K562 (cell line): ENCODE data around the gene SPAG9. TPM values are rescaled to one million over a fixed set of nuclear protein-coding genes. Genes with fewer than 3 reads are reported as not detected.

Experiments
- ATAC-seq: fragments of 200-7000 bp; cut with Tn5 transposase; 3 replicates; pipeline ENCODE4 v1.9.1; 2020; ENCODE audit warnings: moderate library complexity
- BruUV-seq: library from RNA; stranded (reverse); fragments of 400-500 nt; replicated peaks from 2 replicates; lab custom pipeline; 2021; lab: Mats Ljungman, UMichigan
- CTCF ChIA-PET: fragments of 300-600 bp; formaldehyde crosslinking; extraction: SDS; loops from one replicate; lab custom pipeline; 2021; ENCODE audit warnings: low intra/inter-chr PET ratio; lab: Yijun Ruan, JAX
- POLR2A ChIA-PET: fragments of 300-600, 350-650 bp; sonication (Branson Sonifier 250); formaldehyde crosslinking; extraction: SDS; loops from one replicate; lab custom pipeline; 2021; ENCODE audit warnings: antibody characterized with exemption, inconsistent platforms; lab: Yijun Ruan, JAX
- DNase-seq, 4 experiments: peaks; one replicate each; pipeline versions ENCODE4 v3.0.0 to v3.0.0-alpha.2; 2011 to 2018; ENCODE audit warnings: low spot score in 3 of 4, mixed read lengths in 3 of 4; ENCODE audit errors: extremely low read depth in 1 of 4
- FAIRE-seq: peaks from 2 replicates; lab custom pipeline; 2011; peaks lifted over from hg19 to GRCh38; lab: Jason Lieb, UNC
- H2AFZ ChIP-seq: 2 replicates; pipeline ENCODE4 v1.6.0; 2011; ENCODE audit warnings: low read depth, low read length, control low read depth, inconsistent platforms
- H3K27ac ChIP-seq: fragments of 200-600 bp; 3 replicates; pipeline ENCODE4 v1.8.0; 2011; ENCODE audit warnings: low read depth, mild to moderate bottlenecking, control low read depth, inconsistent platforms, low read length, moderate library complexity, mixed read lengths; ENCODE audit errors: extremely low read depth
- H3K27me3 ChIP-seq, 2 experiments: fragments of 300-600 bp in 1 of 2; 2 replicates in 1 of 2; 3 replicates in 1 of 2; pipeline versions ENCODE4 v1.6.0 to v1.8.0; 2011; ENCODE audit warnings: inconsistent platforms in 2 of 2, low read length in 2 of 2, mild to moderate bottlenecking in 1 of 2, mixed read lengths in 1 of 2, moderate library complexity in 1 of 2; ENCODE audit not compliant: control insufficient read depth in 2 of 2, insufficient read depth in 2 of 2
- H3K36me3 ChIP-seq: fragments of 300-600 bp; 3 replicates; pipeline ENCODE4 v1.8.0; 2011; ENCODE audit warnings: mild to moderate bottlenecking, low read length, inconsistent platforms; ENCODE audit not compliant: control insufficient read depth, insufficient read depth
- H3K4me1 ChIP-seq, 2 experiments: fragments of 200-600 bp in 1 of 2; replicated peaks in 1 of 2; 2 replicates in 1 of 2; 3 replicates in 1 of 2; pipeline versions ENCODE4 v1.5.1 to v1.8.0; 2011; ENCODE audit warnings: inconsistent platforms in 2 of 2, low read length in 2 of 2, mild to moderate bottlenecking in 1 of 2, mixed read lengths in 1 of 2, moderate library complexity in 1 of 2; ENCODE audit not compliant: control insufficient read depth in 2 of 2, insufficient read depth in 2 of 2
- H3K4me2 ChIP-seq: 2 replicates; pipeline ENCODE4 v1.6.1; 2011; ENCODE audit warnings: low read length, control low read depth, inconsistent platforms, mixed read lengths; ENCODE audit not compliant: insufficient read depth
- H3K4me3 ChIP-seq: fragments of 200-600 bp; sonication (generic), shearing (Covaris generic); 2 replicates; pipeline ENCODE4 v1.5.1; 2016; ENCODE audit warnings: control low read depth, inconsistent platforms
- H3K79me2 ChIP-seq: fragments of 200-600 bp; 3 replicates; pipeline ENCODE4 v1.8.0; 2011; ENCODE audit warnings: low read length, inconsistent platforms; ENCODE audit not compliant: control insufficient read depth, insufficient read depth
- H3K9ac ChIP-seq, 2 experiments: 2 replicates each; pipeline versions ENCODE4 v1.6.0 to v1.6.1; 2011; ENCODE audit warnings: low read depth in 2 of 2, low read length in 2 of 2, control low read depth in 1 of 2, inconsistent platforms in 1 of 2, mild to moderate bottlenecking in 1 of 2, mixed read lengths in 1 of 2; ENCODE audit not compliant: insufficient read depth in 1 of 2
- H3K9me1 ChIP-seq: one replicate; pipeline ENCODE4 v1.6.0; 2011; ENCODE audit warnings: inconsistent platforms, mild to moderate bottlenecking, low read length, moderate library complexity; ENCODE audit not compliant: control insufficient read depth, insufficient read depth
- H3K9me3 ChIP-seq: replicated peaks from 2 replicates; pipeline ENCODE4 v1.5.1; 2011; ENCODE audit warnings: low read depth, low read length, inconsistent platforms; ENCODE audit not compliant: control insufficient read depth, insufficient read depth
- H4K20me1 ChIP-seq: replicated peaks from 2 replicates; pipeline ENCODE4 v1.6.1; 2011; ENCODE audit warnings: low read length, inconsistent platforms, mixed read lengths; ENCODE audit not compliant: control insufficient read depth, insufficient read depth
- ARID2 ChIP-seq: fragments of 450-650 bp; IDR thresholded peaks from 2 replicates; pipeline ENCODE4 v1.6.1; 2017; ENCODE audit warnings: antibody characterized with exemption, mild to moderate bottlenecking
- CCAR2 ChIP-seq: fragments of 200-400 bp; formaldehyde crosslinking; IDR thresholded peaks from 2 replicates; pipeline ENCODE4 v1.6.1; 2017; ENCODE audit warnings: mild to moderate bottlenecking, low read depth, low read length
- KAT8 ChIP-seq: fragments of 450-650 bp; IDR thresholded peaks from 2 replicates; pipeline ENCODE4 v1.6.1; 2016; ENCODE audit warnings: low read depth, mild to moderate bottlenecking
- KLF10 ChIP-seq: fragments of 250-450 bp; sonication (Bioruptor Pico); IDR thresholded peaks from 2 replicates; pipeline ENCODE4 v1.6.1; 2021; ENCODE audit warnings: matching md5 sums
- NCOR1 ChIP-seq: fragments of 450-650 bp; IDR thresholded peaks from 2 replicates; pipeline ENCODE4 v1.6.1; 2016; ENCODE audit warnings: mild to moderate bottlenecking, moderate library complexity
- NR2C1 ChIP-seq, 2 experiments: fragments of 450-650 bp; IDR thresholded peaks; 2 replicates each; pipeline ENCODE4 v1.6.1; 2017; ENCODE audit warnings: mild to moderate bottlenecking in 2 of 2, antibody characterized with exemption in 1 of 2, inconsistent platforms in 1 of 2, missing compliant biosample characterization in 1 of 2, missing genetic modification characterization in 1 of 2
- NRF1 ChIP-seq, 2 experiments: fragments of 450-650 bp; IDR thresholded peaks in 1 of 2; conservative IDR thresholded peaks in 1 of 2; 2 replicates each; pipeline ENCODE4 v1.6.1; 2014; ENCODE audit warnings: mild to moderate bottlenecking in 2 of 2
- PPARD ChIP-seq: fragments of 250-450 bp; sonication (Bioruptor Pico); IDR thresholded peaks from 2 replicates; pipeline ENCODE4 v1.8.0; 2022; ENCODE audit warnings: inconsistent platforms, mild to moderate bottlenecking, moderate library complexity
- ZNF140 ChIP-seq: fragments of 250-450 bp; sonication (Bioruptor Pico); IDR thresholded peaks from 2 replicates; pipeline ENCODE4 v1.8.0; 2021; ENCODE audit warnings: moderate library complexity, mild to moderate bottlenecking, inconsistent platforms
- ZNF282 ChIP-seq: sonication (generic); formaldehyde crosslinking; IDR thresholded peaks from 2 replicates; pipeline ENCODE4 v1.8.1; 2023; ENCODE audit warnings: missing genetic modification reagents
- ZNF57 ChIP-seq: fragments of 450-650 bp; formaldehyde crosslinking; IDR thresholded peaks from 2 replicates; pipeline ENCODE4 v1.4.0; 2020; ENCODE audit warnings: mild to moderate bottlenecking, moderate library complexity
- ZNF644 ChIP-seq: fragments of 200-800 bp; sonication (Bioruptor generic); IDR thresholded peaks from 2 replicates; pipeline ENCODE4 v1.6.1; 2016; ENCODE audit warnings: low read depth, missing genetic modification characterization, missing compliant biosample characterization
- ZNF668 ChIP-seq: fragments of 250-450 bp; sonication (Bioruptor Pico); IDR thresholded peaks from 2 replicates; pipeline ENCODE4 v1.8.0; 2022; ENCODE audit warnings: mild to moderate bottlenecking, inconsistent platforms
- WGBS: fragments of 100-300 bp; shearing (Covaris generic); methylation state at CpG from one replicate; pipeline ENCODE4 v1.1.6; 2016; ENCODE audit warnings: low coverage, mixed read lengths; ENCODE audit not compliant: insufficient coverage; ENCODE audit errors: missing lambda C conversion rate; 5-methylcytosine and 5-hydroxymethylcytosine counted together
- in situ Hi-C: fragments of 300-500 bp; cut with MboI; formaldehyde crosslinking; loops from 4 replicates; pipeline ENCODE4 v1.15.0; 2018; ENCODE audit warnings: inconsistent platforms, mixed read lengths
- intact Hi-C: fragments of 100-400 bp; cut with micrococcal nuclease; formaldehyde crosslinking; loops from 2 replicates; pipeline ENCODE4 v1.14.2; 2022
- polyA plus RNA-seq, 8 experiments: library from polyadenylated mRNA; depleted of rRNA in 4 of 8; stranded (reverse) in 5 of 8; unstranded in 3 of 8; fragments of >200 nt; fragmentation: Nextera tagmentation in 2 of 8; fragmentation: Illumina TruSeq in 1 of 8; extraction: Ambion mirVana in 2 of 8; extraction: Trizol in 1 of 8; gene quantifications; 2 replicates each; pipeline versions ENCODE4 v1.2.1 to v1.2.3, GENCODE V29; 2011 to 2014; ENCODE audit warnings: inconsistent platforms in 1 of 8, missing spikeins in 1 of 8
- total RNA-seq, 7 experiments: library from RNA; depleted of rRNA in 6 of 7; stranded (reverse); fragments of >200 nt in 6 of 7; fragmentation: Illumina TruSeq in 2 of 7; extraction: Trizol in 2 of 7; gene quantifications; 2 replicates each; pipeline versions ENCODE4 v1.2.1 to v1.2.3, GENCODE V29; 2011 to 2021; ENCODE audit warnings: low replicate concordance in 1 of 7

SPAG9 gene
- total and polyA plus RNA-seq, 9 of the 15 experiments (the other 6 are each of a cell fraction or from before 2014, with no cell fraction given), result 12.2 to 99.2 (median 58.2) TPM

DNA sequence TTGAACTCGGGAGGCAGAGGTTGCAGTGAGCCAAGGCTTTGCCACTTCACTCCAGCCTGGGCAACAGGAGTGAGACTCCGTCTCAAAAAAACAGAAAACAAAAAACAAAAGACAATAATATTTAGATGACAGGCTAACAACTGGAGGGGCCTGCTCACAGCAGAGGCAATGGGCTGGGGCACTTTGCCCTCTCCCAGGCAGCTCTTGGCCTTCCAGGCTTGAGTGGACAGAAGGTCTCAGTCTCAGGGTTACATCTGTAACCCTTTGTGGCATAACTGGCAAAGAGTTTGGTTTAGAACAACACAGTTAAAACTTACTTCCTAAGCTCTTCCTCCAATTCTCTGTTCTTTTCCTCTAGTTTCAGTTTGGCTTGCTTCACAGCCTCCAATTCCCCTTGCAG, 114.9 kb downstream of the SPAG9 start:
- in situ Hi-C loops, result no loop called here
- peaks cover 81% of the 10 kb centered on the region for H3K36me3 ChIP-seq
- CTCF ChIA-PET, result no interaction called here

DNA sequence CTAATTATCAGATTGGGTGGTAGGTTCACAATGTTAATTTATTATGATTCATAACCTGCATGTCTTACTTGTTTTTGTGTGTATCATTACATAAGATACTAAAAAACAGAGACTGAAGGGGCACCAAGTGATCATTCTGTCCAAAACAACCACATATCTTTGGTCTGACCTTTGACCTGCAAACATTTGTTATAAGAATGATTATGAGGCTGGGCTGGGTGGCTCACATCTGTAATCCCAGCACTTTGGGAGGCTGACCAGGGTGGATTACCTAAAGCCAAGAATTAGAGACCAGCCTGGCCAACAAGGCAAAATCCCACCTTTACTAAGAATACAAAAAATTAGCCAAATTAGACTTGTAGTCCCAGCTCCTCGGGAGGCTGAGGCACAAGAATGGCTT, 116.4 kb downstream of the SPAG9 start:
- Histone ChIP-seq H3K27me3 (no peaks in the 10 kb centered on the region), H3K4me3 (no peak overlapping the region), H2AFZ (no peak overlapping the region), H3K9ac (no peak overlapping the region), H3K4me1 (no peaks in the 10 kb centered on the region), H3K4me2 (no peak overlapping the region), H3K27ac (no peak overlapping the region), H3K9me3 (no peaks in the 10 kb centered on the region), H4K20me1 (no peaks in the 10 kb centered on the region), H3K36me3 (peaks cover 83% of the 10 kb centered on the region), H3K9me1 (no peaks in the 10 kb centered on the region), H3K79me2 (no peaks in the 10 kb centered on the region)
- in situ Hi-C loops, result loop anchor here (5.0 kb wide), 1 partner anchor 143 kb away; no protein-coding TSS in a partner anchor
- ATAC-seq (no peak), FAIRE-seq (no peak), DNase-seq (no peak)
- BruUV-seq, result no TSS peak
- ChIA-PET POLR2A (interaction anchor here (0.6 to 2.2 kb wide), 5 partner anchors 10 to 343 kb away, joined by 4 to 8 read pairs (median 4); partner anchors contain the start of gene TOB1), CTCF (interaction anchor here (1.6 kb wide), 1 partner anchor 149 kb away, joined by 3 read pairs; the partner anchor contains the start of gene NME1)
- WGBS, result 100% methylated on average over 1 of the region's 1 CpG
- intact Hi-C loops, result no loop called here
- TF ChIP-seq KLF10 (CRISPR knock-in tag) (no peak), NR2C1 (IDR thresholded peaks at IDR 0.05) (no peak; the same call in 1 of the 2 replicates), NR2C1 (tag; IDR thresholded peaks at IDR 0.05) (peak; percentile 40; the same call in 1 of the 2 replicates), KAT8 (no peak), PPARD (CRISPR knock-in tag) (no peak), CCAR2 (no peak), ZNF644 (tag) (no peak)

More for the DNA sequence above, 114.9 kb downstream of the SPAG9 start:
- no TSS peak for BruUV-seq
- H3K27me3 ChIP-seq, result no peaks in the 10 kb centered on the region
- no peak overlapping the region for H3K27ac ChIP-seq
- DNase-seq, result no peak
- POLR2A ChIA-PET, result interaction anchor here (0.7 to 2.2 kb wide), 3 partner anchors 9 to 28 kb away, joined by 3 to 8 read pairs (median 4); no protein-coding TSS in a partner anchor
- intact Hi-C loops, result no loop called here
- no peak for FAIRE-seq
- H3K9me1 ChIP-seq, result no peaks in the 10 kb centered on the region
- no peak overlapping the region for H3K4me3 ChIP-seq
- TF ChIP-seq ZNF57 (CRISPR knock-in tag) (no peak), NRF1 (conservative IDR thresholded peaks at IDR 0.05 in 1 of 2, IDR thresholded peaks at IDR 0.05 in 1 of 2) (no peak), ARID2 (no peak), ZNF140 (CRISPR knock-in tag) (no peak), NCOR1 (no peak), ZNF668 (CRISPR knock-in tag) (no peak), ZNF282 (CRISPR knock-in tag) (no peak)
- no peaks in the 10 kb centered on the region for H4K20me1 ChIP-seq
- no peak for ATAC-seq
- H3K9ac ChIP-seq, result no peak overlapping the region
- H3K79me2 ChIP-seq, result no peaks in the 10 kb centered on the region
- 96% methylated on average over 2 of the region's 2 CpGs for WGBS
- no peak overlapping the region for H3K4me2 ChIP-seq
- H2AFZ ChIP-seq, result no peak overlapping the region
- H3K4me1 ChIP-seq, result no peaks in the 10 kb centered on the region
- no peaks in the 10 kb centered on the region for H3K9me3 ChIP-seq
